DMS53 (cell line): ENCODE measurements around the gene KIF1B.
A peak's percentile ranks its signal among the peaks of the same experiment; 100 is the strongest.

Experiments
- DNase-seq: peaks from one replicate; lab custom pipeline; 2025; lab: John Stamatoyannopoulos, UW

The KIF1B gene, protein sequence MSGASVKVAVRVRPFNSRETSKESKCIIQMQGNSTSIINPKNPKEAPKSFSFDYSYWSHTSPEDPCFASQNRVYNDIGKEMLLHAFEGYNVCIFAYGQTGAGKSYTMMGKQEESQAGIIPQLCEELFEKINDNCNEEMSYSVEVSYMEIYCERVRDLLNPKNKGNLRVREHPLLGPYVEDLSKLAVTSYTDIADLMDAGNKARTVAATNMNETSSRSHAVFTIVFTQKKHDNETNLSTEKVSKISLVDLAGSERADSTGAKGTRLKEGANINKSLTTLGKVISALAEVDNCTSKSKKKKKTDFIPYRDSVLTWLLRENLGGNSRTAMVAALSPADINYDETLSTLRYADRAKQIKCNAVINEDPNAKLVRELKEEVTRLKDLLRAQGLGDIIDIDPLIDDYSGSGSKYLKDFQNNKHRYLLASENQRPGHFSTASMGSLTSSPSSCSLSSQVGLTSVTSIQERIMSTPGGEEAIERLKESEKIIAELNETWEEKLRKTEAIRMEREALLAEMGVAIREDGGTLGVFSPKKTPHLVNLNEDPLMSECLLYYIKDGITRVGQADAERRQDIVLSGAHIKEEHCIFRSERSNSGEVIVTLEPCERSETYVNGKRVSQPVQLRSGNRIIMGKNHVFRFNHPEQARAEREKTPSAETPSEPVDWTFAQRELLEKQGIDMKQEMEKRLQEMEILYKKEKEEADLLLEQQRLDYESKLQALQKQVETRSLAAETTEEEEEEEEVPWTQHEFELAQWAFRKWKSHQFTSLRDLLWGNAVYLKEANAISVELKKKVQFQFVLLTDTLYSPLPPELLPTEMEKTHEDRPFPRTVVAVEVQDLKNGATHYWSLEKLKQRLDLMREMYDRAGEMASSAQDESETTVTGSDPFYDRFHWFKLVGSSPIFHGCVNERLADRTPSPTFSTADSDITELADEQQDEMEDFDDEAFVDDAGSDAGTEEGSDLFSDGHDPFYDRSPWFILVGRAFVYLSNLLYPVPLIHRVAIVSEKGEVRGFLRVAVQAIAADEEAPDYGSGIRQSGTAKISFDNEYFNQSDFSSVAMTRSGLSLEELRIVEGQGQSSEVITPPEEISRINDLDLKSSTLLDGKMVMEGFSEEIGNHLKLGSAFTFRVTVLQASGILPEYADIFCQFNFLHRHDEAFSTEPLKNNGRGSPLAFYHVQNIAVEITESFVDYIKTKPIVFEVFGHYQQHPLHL (N-terminal part only)

DNA sequence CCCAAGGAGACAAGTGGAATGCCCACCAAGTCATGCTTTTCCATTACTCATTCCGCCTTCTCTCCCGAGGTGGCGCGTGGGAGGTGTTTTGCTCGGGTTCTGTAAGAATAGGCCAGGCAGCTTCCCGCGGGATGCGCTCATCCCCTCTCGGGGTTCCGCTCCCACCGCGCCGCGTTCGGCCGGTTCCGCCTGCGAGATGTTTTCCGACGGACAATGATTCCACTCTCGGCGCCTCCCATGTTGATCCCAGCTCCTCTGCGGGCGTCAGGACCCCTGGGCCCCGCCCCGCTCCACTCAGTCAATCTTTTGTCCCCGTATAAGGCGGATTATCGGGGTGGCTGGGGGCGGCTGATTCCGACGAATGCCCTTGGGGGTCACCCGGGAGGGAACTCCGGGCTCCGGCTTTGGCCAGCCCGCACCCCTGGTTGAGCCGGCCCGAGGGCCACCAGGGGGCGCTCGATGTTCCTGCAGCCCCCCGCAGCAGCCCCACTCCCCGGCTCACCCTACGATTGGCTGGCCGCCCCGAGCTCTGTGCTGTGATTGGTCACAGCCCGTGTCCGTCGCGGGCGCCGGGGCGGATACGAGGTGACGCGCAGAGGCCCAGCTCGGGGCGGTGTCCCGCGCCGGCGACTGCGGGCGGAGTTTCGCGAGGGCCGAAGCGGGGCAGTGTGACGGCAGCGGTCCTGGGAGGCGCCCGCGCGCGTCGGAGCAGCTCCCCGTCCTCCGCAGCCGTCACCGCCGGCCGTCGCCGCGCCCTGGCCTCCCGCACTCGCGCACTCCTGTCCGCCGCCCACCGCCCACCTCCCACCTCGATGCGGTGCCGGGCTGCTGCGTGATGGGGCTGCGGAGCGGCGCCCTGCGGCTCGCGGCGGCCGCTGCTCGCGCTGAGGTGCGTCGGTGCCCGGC is at the start of gene KIF1B:
Gene KIF1B (plus strand): TSS at position 666 of the 906 bp plus-strand sequence. CDS start 21,759 bp downstream, outside the sequence.
- peak; percentile 99 for DNase-seq

DNA sequence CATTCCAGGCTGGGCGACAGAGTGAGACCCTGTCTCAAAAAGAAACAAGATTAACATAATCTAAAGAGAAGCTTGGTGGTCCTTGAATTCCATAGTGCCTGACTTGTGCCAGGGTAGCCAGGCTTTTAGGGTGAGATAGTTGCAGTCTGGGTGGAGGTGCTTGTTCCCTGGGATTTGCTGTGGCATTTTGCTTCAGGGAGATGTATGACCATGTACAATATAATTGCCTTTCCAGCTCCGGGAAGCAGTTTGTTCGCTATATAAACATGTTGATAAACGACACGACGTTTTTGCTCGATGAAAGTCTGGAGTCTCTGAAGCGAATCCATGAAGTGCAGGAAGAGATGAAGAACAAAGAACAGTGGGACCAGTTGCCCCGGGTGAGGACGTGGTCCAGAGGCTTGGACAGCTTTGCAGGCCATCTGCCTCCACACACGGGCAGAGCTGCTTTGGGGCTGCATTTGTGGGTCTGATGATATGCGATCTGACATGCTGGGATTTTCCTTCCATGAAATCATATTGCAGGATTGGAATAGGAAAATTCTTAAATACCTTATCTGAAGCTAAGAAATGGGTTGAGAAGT is 49.4 kb upstream of the KIF1B start:
- no peak for DNase-seq

DNA sequence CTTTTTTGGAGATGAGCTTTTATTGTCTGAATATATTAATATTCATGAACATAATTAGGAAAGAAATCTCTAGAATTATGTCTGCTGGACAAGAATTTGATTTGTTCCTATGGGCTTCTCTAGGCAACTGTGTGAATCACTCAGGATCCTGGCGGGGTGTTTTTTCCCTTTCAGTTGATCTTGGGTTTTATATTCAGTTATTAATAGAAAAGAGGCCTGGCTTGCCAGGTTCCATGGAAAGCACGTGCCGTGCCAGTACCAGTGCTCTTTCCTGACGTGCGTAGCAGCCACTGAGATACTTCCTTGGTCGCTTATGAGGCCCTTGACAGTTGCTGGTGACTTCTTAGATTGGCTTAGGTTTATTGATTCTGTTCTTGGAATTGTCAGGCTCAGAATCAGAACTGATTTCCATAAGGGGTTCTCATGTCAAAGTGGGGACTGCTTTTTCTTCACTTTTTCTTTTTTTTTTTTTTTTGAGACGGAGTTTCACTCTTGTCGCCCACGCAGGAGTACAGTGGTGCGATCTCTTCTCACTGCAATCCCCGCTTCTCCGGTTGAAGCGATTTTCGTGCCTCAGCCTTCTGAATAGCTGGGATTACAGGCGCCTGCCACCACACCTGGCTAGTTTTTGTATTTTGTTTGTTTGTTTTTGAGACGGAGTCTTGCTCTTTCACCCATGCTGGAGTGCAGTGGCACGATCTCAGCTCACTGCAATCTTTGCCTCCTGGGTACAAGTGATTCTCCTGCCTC is 48.7 kb upstream of the KIF1B start:
- no peak for DNase-seq

DNA sequence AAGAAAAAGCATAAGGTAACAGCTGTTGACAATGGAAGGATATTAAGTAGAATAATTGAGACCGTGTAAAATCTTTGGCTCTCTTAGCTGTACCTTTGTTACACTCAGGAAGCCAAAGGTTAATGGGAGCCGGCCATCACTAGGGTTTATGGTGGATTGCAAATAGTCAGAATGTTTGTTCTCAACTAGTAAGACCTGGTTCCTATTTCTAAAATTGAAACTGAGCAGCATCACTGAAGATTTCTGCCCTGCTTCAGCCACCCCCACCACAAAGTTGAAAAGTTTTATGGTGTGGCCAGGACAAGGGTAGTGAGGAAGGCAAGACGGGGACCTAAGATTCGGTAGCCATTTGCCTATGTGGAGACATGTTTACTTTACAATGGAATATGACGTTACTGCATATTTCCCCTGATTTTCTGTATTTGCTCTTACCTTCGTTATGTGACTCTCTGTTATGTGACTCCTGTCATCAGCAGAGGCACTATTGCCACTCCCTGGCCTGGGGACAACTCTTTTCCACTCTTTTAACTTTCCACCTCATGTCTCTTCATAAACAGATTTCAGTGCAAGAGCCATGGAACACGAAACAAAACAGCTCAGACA is 41.4 kb upstream of the KIF1B start:
- no peak for DNase-seq

DNA sequence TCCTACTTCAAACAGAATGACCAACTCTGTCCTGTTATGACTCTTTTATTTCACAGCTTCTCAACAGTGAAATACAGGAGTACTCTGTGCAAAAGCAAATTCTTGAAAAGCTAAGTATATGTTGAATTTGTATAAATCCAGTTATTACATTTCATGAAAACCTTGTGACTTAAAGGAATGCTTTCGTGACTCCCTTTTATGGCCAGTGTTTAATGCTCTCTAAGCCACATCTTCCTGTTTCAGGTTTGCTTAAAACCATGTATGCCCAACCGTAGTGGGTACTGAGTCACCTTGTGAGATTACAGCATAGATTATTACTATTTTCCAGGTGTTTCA is 40.2 kb upstream of the KIF1B start:
- no peak for DNase-seq

DNA sequence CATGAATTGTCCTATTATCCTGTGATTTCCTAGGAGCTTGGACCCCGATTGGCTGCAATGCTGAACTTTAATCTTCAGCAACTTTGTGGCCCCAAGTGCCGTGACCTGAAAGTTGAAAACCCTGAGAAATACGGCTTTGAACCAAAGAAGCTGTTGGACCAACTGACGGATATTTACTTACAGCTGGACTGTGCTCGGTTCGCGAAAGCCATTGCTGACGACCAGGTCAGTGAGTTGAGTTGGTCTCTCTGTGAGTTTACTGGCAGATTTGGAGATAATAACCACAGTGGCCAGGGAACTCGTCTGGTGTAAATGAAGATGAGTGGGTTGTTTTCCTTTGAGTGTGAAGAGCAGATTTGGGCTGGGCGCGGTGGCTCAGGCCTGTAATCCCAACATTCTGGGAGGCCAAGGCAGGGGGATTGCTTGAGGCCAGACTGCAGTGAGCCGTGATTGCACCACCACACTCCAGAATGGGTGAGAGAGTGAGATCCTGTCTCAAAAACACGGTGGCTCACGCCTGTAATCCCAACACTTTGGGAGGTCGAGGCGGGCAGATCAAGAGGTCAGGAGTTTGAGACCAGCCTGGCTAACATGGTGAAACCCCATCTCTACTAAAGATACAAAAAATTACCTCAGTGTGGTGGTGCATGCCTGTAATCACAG is 39.1 kb upstream of the KIF1B start:
- no peak for DNase-seq

DNA sequence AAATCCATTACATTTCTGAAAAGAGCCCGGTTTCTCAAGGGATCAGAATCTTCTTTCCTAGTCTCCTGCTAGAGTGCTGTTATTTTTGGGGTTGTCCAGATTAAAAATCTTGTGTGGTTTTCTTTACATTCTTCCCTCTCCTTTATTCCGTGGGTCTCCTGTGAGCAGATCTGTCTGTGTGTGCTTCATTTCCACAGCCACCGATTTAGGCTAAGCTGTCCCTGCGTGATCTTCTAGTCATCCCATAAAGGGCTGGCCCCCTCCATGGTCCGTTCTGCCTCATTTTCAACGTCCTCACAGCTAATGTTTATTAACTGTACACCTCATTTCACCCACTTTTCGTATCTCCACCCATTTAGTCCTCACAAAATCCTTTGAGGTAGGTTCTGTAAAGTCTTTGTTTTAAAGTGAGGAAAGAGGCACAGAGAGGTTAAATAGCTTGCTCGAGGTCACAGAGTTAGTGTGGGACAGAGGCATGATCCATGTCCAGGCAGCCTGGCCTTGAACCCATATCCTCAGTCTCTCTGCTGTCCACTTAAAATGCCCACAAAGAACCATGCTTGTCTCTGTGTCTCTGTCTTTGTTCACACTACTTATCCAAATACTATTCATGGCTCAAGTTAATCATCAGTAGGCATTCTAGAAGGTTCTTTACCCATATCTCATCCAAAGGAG is 38.2 kb upstream of the KIF1B start:
- DNase-seq = no peak

DNA sequence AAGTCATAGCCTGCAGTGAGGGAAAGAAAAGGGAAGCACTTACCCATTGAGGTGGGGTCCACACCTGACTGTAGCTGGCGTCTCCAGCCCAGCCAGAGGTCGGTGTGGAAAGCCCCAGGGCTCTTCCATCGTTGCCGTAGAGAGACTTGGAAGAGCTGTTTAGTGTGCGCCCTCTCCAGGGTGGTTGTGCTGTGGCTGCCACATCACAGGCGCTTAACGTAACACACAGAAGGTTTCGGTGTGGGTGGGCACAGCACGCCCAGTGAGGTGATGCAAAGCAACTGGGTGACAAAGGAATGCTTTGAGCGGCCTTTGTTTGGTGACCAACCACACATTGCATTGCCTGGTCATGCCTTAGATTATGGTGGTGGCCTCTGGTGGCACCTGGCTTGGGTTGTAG is 36.8 kb upstream of the KIF1B start:
- DNase-seq = no peak

DNA sequence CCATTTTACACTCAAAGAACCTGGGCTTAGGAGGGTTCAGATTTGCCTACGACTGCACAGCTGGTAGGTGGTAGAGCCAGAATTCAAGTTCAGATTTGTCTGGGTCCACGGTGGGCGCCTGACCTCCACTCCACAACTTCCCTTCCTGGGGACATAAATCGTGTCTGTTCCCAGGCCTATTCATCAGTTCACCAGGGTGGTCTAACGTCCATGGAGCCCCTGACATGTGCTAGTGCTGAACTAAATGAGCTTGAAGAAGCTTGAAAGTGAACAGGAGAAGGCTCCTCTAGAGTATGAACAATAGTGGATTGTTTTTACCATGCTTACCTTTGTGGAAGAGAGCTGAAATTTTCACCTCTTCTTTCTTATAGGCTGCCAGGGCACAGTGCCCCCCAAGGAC is 32.5 kb upstream of the KIF1B start:
- no peak for DNase-seq

DNA sequence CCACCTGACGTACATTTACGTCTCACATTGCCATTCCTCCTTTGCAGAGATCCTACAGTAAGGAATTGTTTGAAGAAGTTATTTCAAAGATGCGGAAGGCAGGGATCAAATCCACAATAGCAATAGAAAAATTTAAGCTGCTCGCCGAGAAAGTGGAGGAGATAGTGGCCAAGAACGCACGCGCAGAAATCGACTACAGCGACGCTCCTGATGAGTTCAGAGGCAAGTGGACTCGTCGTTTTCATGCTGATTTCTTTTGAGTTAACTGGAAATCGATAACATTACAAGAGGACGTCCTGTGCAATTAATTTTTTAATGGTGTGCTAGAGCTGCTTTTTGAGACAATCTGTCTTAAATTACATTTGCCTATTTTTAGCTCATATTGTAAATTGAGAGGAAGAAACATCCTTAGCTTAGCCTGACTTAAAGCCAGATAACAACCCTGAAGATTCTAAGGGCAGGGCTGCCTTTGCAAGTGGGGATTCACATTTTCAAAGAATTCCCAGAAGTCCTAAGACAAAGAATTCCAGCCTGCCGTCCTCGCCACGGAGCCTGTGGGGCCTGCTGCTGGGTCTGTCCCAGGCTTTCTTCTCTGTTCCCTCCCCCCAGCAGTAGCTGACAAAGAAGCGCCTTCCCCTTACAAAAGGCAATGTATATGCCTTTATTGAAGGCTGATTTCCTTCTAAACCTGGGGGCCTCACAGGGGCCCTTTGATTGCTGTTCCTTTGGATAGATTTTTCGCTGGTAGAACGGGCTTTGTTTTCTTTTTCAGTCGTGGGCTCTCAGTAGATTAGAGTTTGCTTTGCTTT is 31.6 kb upstream of the KIF1B start:
- no peak for DNase-seq

DNA sequence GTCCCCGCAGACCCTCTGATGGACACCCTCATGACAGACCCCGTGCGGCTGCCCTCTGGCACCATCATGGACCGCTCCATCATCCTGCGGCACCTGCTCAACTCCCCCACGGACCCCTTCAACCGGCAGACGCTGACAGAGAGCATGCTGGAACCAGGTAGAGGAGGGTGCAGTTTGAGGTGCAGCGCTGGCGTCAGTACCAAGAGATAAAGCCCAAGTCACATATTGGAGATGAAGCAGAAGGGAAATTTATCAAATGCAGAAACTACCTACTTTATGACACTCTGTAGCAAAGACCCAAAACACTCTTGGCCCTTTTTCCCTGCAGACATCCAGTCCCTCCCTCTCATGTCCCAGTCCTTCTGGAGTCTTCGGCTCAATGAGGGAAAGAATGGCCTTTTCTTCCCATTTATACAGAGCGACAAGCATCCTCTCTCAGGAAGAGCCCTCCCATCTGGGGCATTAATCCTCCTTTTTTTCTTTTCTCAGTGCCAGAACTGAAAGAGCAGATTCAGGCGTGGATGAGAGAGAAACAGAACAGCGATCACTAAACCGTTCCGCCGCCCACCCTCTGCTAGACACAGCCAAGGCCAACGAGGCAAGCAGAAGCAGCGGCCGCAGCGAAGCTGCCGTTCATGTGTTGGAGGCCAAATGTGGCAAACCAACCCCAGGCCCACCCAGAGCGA is 30.8 kb upstream of the KIF1B start:
- no peak for DNase-seq

DNA sequence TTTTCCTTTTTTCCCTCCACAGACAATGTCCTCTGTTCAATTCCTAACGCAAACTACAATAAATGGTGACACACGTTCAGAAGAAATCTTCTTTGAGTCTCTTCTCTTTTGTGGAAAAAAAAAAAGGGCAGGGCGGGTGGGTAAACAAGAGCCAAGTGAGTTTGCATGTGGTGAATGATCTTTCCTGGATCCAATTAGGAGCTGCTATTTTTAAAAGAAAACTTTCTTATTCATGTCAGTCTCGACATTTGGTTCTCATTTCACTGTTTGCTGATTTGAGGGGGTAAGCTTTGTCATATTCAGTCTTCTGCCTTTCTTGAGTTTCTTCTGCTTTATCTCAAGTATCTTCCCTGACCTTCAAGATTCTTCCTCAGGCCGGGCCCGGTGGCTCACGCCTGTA is 29.2 kb upstream of the KIF1B start:
- DNase-seq = no peak

DNA sequence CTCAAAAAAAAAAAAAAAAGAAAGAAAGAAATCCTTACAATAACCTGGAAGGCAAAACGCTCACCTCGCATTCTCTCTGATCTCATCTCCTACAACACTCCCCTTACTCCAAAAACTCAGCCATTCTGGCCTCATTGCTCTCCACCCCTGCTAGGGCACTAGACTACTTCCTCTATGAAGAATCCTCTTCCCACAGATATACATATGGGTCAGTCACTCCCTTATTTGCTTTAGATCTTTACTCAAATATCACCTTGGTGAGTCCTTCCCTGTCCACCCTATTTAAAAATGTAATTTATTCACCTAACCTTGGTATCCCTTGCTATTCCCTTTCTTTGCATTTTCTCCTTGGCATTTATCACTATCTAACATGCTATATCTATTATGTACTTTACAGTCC is 24.6 kb upstream of the KIF1B start:
- peak; percentile 54 for DNase-seq

DNA sequence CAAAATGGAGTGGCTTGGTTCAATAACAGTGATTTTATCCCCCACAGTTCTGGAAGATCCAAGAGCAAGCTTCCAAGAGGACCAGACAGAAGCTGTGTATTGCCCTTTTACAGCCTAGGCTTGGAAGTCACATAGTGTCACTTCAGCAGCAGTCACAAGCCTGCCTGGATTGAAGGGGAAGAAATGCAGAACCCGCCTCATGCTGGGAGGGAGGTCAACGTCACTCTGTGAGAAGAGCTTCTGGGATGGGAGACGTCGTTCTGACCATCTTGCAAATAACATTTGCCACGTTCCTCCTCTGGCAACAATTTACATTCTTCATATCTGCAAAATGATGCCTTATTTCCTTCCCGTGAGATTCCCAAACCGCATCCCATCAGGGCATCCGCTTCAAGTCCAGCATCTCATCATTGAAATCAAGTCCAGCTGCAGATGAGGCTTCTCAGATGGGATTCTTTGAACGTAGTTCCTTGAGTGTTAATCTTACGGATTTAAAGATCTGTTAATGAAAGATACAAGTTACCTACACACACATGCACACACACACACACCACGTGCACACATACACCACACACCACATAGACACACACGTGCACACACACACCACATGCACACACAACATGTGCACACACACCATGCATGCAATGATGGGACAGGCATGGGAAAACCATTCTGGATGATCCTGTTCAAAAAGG is 23.9 kb upstream of the KIF1B start:
- peak; percentile 12 for DNase-seq

DNA sequence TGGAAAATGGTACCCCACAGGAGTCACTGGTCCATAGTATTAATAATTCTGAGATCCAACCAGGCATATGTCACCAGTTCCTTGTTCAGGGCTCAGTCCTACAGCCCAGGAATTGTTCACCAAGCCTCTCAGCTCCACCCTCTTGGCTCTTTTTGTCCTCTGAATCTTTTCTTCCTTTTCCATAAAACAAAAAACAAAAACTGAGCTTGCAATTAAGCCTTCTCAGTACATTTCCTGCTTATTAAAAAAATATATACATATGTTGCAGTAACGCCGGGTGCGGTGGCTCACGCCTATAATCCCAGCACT is 23.4 kb upstream of the KIF1B start:
- DNase-seq = no peak

DNA sequence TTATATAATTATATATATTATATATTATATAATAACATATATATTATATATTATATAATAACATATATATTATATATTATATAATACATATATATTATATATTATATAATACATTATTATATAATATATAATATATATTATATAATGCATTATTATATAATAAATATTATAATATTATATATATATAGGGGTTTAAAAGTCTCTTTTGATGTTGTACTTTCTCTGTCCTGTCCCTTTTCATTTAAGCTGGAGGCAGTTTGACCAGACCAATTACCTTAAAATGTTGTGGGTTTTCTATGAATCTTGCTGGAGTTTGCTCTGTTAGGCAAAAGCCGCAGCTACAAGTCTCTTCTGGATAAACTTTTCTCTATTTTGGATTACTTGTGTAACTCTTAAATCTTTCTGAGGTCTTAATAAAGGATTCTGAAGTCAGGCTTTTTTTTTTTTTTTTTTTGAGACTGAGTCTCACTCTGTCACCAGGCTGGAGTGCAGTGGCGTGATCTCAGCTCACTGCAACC is 22.2 kb upstream of the KIF1B start:
- DNase-seq = no peak

DNA sequence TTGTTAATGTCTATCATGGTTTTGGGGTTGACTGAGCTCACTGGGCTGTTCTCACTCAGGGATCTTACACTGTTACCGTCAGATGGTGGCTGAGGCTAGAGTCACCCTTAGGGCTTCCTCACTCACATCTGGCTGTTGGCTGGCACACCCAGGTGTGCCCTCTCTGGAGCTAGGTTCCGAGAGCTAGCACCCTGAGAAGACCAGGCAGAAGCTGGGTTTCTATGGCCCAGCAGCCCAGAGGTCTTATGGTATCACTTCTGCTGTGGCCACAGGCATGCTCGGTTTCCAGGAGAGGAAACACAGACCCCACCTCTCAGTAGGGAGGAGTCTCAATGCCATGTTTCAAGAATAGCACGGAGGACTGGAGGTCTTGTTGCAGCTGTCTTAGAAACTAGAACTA is 20.7 kb upstream of the KIF1B start:
- DNase-seq = no peak
